ENCODE data around the gene ZNF441. TPM values are rescaled to one million over a fixed set of nuclear protein-coding genes. Genes with fewer than 3 reads are reported as not detected.
"Not testable (repeated sequence)": the region's sequence is repeated elsewhere in the genome, so short reads cannot be mapped to it uniquely, and the experiment has no call there.

The ZNF441 gene
- total and polyA plus RNA-seq, 8 donors = 2.5 to 6.9 (median 3.9) TPM

GRCh38 chr19:11814029-11814699 is 47.4 kb downstream of the ZNF441 start, which contains the start of gene ZNF440:
Gene ZNF440 (plus strand): TSS chr19:11814273. CDS start chr19:11814448, 175 bp downstream.
- Histone ChIP-seq H3K27ac (peak within 1 kb of the TSS; percentile 83 to 91 (median 84)), H3K36me3 (no peaks in the 10 kb centered on the region), H3K4me3 (peak within 1 kb of the TSS; percentile 80 to 96 (median 87)), H3K27me3 (no peaks in the 10 kb centered on the region), H3K4me1 (peaks cover 0 to 4% (median 0%) of the 10 kb centered on the region in 3 donors), H3K9me3 (no peaks in the 10 kb centered on the region)
- intact Hi-C loops (cut with DNase I) = no loop called here
- no peak for TF ChIP-seq CTCF (IDR thresholded peaks at IDR 0.05)
- peak; percentile 99 to 100 (median 99) for ATAC-seq
- WGBS, 2 donors = 0 to 1% methylated on average over 53 to 55 of the region's 55 CpGs
- DNase-seq = peak; percentile 95 to 99 (median 96)
- FAIRE-seq = no peak

GRCh38 chr19:11814700-11815035 is 47.9 kb downstream of the ZNF441 start:
- peak overlapping the region; percentile 83 to 91 (median 84) for H3K27ac ChIP-seq
- FAIRE-seq = no peak
- H3K4me1 ChIP-seq = peaks cover 0 to 4% (median 0%) of the 10 kb centered on the region in 3 donors
- no peaks in the 10 kb centered on the region for H3K9me3 ChIP-seq
- 1% methylated on average over 13 of the region's 13 CpGs for WGBS, 2 donors
- DNase-seq = no peak
- no peak for TF ChIP-seq CTCF (IDR thresholded peaks at IDR 0.05)
- peak overlapping the region; percentile 80 to 96 (median 87) for H3K4me3 ChIP-seq
- no peaks in the 10 kb centered on the region for H3K27me3 ChIP-seq
- no peaks in the 10 kb centered on the region for H3K36me3 ChIP-seq
- intact Hi-C loops (cut with DNase I) = no loop called here
- ATAC-seq = peak; percentile 48 to 67 (median 52)

GRCh38 chr19:11821474-11822109 is 54.8 kb downstream of the ZNF441 start:
- H3K27me3 ChIP-seq = no peaks in the 10 kb centered on the region
- WGBS, 2 donors = 95 to 96% methylated on average over 5 of the region's 5 CpGs
- FAIRE-seq (no peak), ATAC-seq (no peak), DNase-seq (no peak)
- H3K27ac ChIP-seq = no peak overlapping the region
- H3K4me3 ChIP-seq = no peak overlapping the region
- no peak for TF ChIP-seq CTCF (IDR thresholded peaks at IDR 0.05)
- intact Hi-C loops (cut with DNase I) = no loop called here
- no peaks in the 10 kb centered on the region for H3K4me1 ChIP-seq
- no peaks in the 10 kb centered on the region for H3K36me3 ChIP-seq
- no peaks in the 10 kb centered on the region for H3K9me3 ChIP-seq

DNA sequence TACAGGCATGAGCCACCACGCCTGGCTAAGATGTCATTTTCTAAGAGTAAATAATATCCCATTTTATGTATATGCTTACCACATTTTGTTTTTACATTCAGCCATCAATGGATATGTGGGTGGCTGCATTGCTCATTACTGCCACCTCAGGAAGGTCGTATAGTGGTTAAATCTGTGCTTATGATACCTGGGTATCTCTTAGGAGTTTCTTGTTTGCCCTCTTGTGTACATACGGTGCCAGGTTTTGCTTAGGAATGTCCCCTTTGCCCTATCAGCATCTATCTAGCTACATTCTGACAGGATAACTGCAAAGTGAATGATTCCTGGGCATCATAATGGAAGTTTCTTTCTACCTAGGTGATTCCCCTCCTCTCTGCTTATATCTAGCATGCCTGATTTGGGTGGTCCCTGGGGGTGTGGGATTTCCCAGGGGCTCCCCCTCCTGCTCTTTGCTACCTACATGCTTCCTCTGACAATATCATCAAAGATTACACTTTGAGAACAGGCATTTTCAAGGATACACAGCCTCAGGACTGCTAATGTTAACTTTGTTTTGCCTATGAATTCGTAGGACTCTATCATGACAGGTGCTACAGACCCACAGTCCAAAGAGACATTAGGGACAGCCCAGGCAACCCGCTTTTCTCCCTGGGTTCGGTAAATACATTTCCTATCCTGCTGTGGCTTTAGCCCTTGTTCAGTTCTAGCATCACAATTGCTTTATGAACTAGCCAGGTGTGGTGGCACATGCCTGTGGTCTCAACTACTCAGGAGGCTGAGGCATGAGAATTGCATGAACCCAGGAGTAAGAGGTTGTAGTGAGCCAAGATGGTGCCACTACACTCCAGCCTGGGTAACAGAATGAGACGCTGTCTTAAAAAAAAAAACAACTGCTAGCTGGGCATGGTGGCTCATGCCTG is 62.4 kb downstream of the ZNF441 start:
- intact Hi-C loops (cut with DNase I); H3K9me3 ChIP-seq; DNase-seq; H3K4me3 ChIP-seq; ATAC-seq; H3K4me1 ChIP-seq; H3K27ac ChIP-seq; FAIRE-seq; H3K27me3 ChIP-seq: not testable (repeated sequence)
- WGBS, 2 donors = 91 to 95% methylated on average over 7 of the region's 7 CpGs
- peaks cover 10 to 31% (median 22%) of the 10 kb centered on the region in 3 donors for H3K36me3 ChIP-seq

DNA sequence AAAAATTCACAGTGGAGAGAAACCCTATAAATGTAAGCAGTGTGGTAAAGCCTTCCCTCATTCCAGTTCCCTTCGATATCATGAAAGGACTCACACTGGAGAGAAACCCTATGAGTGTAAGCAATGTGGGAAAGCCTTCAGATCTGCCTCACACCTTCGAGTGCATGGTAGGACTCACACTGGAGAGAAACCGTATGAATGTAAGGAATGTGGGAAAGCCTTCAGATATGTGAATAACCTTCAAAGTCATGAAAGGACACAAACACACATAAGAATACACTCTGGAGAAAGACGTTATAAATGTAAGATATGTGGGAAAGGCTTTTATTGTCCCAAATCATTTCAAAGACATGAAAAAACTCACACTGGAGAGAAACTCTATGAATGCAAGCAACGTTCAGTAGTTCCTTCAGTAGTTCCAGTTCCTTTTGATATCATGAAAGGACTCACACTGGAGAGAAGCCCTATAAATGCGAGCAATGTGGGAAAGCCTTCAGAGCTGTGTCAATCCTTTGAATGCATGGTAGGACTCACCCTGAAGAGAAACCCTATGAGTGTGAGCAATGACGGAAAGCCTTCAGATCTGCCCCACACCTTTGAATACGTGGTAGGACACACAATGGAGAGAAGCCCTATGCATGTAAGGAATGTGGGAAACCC is 65.6 kb downstream of the ZNF441 start:
- H3K9me3 ChIP-seq = peaks cover 0 to 4% (median 1%) of the 10 kb centered on the region in 4 donors
- intact Hi-C loops (cut with DNase I) = no loop called here
- no peak overlapping the region for H3K4me3 ChIP-seq
- no peaks in the 10 kb centered on the region for H3K4me1 ChIP-seq
- no peaks in the 10 kb centered on the region for H3K27me3 ChIP-seq
- TF ChIP-seq CTCF (IDR thresholded peaks at IDR 0.05) = no peak
- DNase-seq (no peak), FAIRE-seq (no peak), ATAC-seq (no peak)
- peaks cover 10 to 31% (median 22%) of the 10 kb centered on the region in 3 donors for H3K36me3 ChIP-seq
- WGBS, 2 donors = 96 to 99% methylated on average over 8 of the region's 8 CpGs
- H3K27ac ChIP-seq = no peak overlapping the region
